ENCODE results near the gene COLEC11.

- TF ChIP-seq, protein P1, sequence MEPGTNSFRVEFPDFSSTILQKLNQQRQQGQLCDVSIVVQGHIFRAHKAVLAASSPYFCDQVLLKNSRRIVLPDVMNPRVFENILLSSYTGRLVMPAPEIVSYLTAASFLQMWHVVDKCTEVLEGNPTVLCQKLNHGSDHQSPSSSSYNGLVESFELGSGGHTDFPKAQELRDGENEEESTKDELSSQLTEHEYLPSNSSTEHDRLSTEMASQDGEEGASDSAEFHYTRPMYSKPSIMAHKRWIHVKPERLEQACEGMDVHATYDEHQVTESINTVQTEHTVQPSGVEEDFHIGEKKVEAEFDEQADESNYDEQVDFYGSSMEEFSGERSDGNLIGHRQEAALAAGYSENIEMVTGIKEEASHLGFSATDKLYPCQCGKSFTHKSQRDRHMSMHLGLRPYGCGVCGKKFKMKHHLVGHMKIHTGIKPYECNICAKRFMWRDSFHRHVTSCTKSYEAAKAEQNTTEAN (CRISPR knock-in tag; IDR thresholded peaks at IDR 0.05) = no peak
- no peak for TF ChIP-seq CTCF (IDR thresholded peaks at IDR 0.05)
- TF ChIP-seq, protein P2, sequence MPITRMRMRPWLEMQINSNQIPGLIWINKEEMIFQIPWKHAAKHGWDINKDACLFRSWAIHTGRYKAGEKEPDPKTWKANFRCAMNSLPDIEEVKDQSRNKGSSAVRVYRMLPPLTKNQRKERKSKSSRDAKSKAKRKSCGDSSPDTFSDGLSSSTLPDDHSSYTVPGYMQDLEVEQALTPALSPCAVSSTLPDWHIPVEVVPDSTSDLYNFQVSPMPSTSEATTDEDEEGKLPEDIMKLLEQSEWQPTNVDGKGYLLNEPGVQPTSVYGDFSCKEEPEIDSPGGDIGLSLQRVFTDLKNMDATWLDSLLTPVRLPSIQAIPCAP (CRISPR knock-in tag; IDR thresholded peaks at IDR 0.05) = no peak
- TF ChIP-seq ETV6 (CRISPR knock-in tag; IDR thresholded peaks at IDR 0.05) = no peak
- no peak for TF ChIP-seq FOXK1 (CRISPR knock-in tag; IDR thresholded peaks at IDR 0.05)
- TF ChIP-seq E2F5 (CRISPR knock-in tag; IDR thresholded peaks at IDR 0.05) = no peak
- no peak for TF ChIP-seq E2F1 (CRISPR knock-in tag; IDR thresholded peaks at IDR 0.05)
- TF ChIP-seq, protein P3, sequence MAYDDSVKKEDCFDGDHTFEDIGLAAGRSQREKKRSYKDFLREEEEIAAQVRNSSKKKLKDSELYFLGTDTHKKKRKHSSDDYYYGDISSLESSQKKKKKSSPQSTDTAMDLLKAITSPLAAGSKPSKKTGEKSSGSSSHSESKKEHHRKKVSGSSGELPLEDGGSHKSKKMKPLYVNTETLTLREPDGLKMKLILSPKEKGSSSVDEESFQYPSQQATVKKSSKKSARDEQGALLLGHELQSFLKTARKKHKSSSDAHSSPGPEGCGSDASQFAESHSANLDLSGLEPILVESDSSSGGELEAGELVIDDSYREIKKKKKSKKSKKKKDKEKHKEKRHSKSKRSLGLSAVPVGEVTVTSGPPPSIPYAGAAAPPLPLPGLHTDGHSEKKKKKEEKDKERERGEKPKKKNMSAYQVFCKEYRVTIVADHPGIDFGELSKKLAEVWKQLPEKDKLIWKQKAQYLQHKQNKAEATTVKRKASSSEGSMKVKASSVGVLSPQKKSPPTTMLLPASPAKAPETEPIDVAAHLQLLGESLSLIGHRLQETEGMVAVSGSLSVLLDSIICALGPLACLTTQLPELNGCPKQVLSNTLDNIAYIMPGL (CRISPR knock-in tag; IDR thresholded peaks at IDR 0.05) = no peak
- TF ChIP-seq IRF2 (CRISPR knock-in tag; IDR thresholded peaks at IDR 0.05; ENCODE audit: borderline replicate concordance, low read depth) = no peak
- TF ChIP-seq ZNF512 (CRISPR knock-in tag; IDR thresholded peaks at IDR 0.05; ENCODE audit: borderline replicate concordance) = no peak
- TF ChIP-seq ATF2 (CRISPR knock-in tag; IDR thresholded peaks at IDR 0.05; ENCODE audit: borderline replicate concordance, low read depth) = no peak
These were observed 10.4 kb downstream of the COLEC11 start for GRCh38 chr2:3604991-3605961.
